ENCODE measurements around the gene DHH. TPM values are rescaled to one million over a fixed set of nuclear protein-coding genes. Genes with fewer than 3 reads are reported as not detected.
"Not testable (repeated sequence)": the region's sequence is repeated elsewhere in the genome, so short reads cannot be mapped to it uniquely, and the experiment has no call there.

The DHH gene
- polyA plus RNA-seq (ENCODE audit: insufficient read length in 3 of 3): under 1 TPM; 0.25 to 0.44 (median 0.33) TPM

DNA sequence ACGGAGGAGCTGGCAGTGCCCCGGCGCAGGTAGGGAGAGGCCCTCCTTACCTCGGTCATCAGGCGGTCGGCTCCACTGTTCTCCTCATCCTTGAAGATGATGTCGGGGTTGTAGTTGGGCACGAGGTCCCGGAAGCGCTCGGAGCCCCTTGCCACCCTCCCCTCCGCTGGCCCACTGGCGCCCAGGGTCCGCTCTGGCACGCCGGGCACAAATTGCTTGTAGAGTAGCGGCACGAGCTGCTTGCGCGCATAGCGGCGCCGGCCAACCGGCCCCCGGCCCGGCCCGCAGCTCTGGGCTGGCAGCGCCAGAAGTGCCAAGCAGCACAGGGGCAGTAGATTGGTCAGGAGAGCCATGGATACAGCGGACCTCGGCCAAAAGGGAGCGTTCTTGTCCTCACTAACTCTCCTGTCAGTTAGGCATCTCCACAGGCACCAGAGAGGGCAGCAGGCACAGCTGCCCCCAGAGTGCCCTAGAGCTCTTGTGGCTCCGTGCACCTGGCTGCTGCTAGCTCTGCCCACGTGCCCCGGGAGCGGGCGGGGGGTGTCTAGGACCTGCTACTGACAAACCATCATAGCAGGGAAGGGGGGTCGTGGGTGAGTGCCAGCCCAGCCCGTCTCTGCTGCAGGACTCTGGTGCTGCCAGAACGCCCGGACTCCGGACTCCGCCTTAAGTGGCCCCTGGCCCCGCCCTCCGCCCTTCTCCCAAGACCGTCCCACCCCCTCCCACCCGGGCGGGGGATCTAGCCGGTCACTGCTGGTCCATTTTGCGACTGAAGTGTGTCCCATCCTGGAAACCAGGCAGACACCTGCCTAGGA is at the start of gene DHH:
Gene DHH, minus strand, starts transcription at position 642 of the 815 bp plus-strand sequence. Its CDS starts 289 bp downstream, at position 353.
- DNase-seq (ENCODE audit: low read depth in 3 of 3, low spot score in 2 of 3): no peak

DNA sequence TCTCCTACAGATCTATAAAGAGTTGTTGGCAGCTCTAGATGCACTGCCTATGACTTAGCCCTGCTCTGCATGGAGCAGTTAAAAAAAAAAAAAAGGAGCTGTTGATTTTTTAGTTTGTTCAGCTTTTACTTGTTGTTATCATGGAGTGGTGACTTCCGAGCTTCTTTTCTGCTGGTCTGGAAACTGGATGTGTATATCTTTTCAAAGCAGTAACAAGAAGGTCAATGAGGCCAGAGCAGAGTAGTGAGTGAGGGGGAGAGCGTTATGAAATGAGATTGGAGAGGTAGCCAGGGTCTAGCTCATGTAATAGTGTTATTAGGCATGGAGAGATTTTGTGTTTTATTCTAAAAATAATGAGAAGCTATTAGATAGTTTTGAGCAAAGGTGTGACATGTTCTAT is 49.8 kb upstream of the DHH start:
- DNase-seq (ENCODE audit: low read depth in 3 of 3, low spot score in 2 of 3): no peak

DNA sequence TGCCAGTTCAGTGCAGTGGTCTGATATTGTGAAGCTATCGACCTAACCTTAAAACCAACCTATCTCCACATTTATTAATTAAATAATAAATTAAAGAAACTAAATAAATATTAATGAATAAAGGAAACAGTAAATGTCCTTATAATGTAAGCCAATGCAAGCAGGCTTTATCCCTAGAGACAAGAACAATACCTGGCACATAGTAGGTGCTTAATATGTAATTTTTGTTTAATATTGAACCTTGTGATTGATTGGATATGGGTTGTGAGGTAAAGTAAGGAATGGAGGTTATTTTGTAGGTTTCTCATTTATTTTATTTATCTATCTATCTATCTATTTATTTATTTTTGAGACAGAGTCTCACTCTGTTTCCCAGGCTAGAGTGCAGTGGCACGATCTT is 44.4 kb upstream of the DHH start:
- DNase-seq (ENCODE audit: low read depth in 3 of 3, low spot score in 2 of 3): no peak

DNA sequence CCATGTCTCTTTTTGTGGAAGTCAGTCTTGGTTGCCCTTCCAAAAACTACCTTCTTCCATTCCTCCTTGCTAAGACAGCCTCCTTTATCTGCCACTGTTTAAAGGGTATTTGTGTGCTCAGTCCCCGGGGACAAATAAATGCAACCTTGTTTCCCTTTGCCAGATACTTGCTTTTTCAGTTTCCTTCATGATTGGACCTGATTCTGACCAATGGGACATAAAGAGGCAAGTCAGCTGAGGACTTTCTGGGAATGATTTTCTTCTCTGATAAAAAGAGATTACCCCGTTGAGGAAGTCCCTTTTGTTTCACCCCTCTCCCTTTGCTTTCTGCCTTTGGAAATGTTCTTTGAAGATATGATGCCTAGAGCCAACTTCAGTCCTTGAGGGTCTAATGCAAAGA is 44.0 kb upstream of the DHH start:
- no peak for DNase-seq (ENCODE audit: low read depth in 3 of 3, low spot score in 2 of 3)

DNA sequence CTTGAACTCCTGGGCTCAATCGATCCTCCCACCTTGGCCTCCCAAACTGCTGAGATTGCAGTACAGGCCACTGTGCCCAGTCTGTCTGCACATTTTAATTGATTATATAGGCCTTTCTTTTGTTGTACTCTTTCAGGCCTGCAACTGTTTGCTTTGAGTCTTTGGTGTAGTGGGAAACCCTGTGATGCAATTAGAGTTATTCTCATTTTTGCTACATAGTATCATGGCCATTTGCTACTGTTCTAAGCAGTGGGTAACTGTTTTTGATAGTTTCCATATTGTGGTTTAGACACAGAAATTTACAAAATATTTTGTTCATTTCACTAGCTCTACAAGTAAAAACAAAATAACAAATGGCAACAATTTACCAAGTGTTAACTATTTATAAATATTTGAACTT is 42.9 kb upstream of the DHH start:
- no peak for DNase-seq (ENCODE audit: low read depth in 3 of 3, low spot score in 2 of 3)

DNA sequence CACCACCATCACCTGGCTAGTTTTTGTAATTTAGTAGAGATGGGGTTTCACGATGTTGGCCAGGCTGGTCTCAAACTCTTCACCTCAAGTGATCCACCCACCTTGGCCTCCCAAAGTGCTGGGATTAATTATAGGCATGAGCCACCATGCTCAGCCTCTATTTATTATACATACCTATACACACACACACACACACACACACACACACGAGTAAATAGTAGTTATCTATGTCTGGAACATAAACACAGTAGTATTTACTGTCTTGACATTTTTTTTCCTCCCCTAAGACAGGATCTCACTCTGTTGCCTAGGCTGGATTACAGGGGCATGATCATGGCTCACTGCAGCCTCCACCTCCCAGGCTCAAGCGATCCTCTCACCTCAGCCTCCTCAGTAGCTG is 42.4 kb upstream of the DHH start:
- DNase-seq (ENCODE audit: low read depth in 3 of 3, low spot score in 2 of 3): not testable (repeated sequence)

DNA sequence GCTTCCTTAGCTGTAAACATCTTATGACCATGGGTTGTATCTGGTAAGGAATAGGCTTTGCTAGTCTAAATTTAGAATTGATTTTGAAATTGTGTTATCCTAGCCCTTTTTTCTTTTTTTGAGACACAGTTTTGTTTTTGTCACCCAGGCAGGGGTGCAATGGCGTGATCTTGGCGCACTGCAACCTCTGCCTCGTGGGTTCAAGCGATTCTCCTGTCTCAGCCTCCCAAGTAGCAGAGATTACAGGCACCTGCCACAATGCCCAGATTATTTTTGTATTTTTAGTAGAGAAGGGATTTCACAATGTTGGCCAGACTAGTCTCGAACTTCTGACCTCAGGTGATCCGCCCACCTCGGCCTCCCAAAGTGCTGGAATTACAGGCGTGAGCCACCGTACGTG is 39.0 kb upstream of the DHH start:
- DNase-seq (ENCODE audit: low read depth in 3 of 3, low spot score in 2 of 3): no peak

DNA sequence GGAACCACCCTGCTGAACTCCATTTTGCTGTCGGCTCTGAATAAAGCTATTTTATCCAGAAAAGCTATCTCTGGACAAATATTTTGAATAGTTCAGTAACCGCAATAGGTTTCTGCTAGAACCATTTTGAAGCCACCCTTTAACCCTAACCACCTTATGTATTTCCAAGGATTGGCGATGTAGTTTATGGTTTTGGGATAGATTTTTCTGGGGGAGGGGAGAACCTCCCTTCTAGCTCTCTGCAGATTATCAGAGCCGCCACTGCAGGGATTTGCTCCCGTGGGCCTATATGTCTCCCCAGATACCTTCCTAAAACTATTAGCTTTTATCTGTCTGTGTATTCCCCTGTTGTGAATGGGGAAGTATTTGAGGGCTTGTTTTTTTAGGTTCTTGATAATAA is 38.4 kb upstream of the DHH start:
- DNase-seq (ENCODE audit: low read depth in 3 of 3, low spot score in 2 of 3): no peak

DNA sequence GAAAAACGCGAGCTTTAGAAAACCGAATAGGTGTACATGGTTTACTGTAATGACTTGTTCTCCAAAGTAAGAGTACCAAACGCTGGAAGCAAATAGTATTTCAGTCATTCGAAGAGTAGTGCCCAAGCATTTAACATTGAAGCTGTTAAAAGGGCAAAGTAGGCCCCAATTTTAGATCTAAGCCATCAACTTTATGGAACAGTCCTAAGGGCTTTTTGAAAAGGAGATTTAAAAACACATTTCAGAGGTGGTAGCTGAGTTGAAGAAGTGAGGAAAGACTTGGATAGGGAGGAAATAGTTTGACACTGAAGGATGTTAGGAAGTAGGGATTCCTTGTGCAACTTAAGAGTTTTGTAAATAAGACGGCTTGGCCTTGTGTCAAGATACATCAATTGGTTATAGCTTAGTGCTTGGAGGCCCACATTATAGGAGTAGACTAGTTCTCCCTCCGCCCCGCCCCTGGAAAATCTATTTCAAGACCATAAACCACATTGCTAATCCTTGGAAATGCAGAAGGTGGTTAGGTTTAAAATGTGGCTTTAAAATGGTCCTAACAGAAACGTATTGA is 37.4 kb upstream of the DHH start:
- peak in 1 of 3 donors; percentile 23 for DNase-seq (ENCODE audit: low read depth in 3 of 3, low spot score in 2 of 3)

DNA sequence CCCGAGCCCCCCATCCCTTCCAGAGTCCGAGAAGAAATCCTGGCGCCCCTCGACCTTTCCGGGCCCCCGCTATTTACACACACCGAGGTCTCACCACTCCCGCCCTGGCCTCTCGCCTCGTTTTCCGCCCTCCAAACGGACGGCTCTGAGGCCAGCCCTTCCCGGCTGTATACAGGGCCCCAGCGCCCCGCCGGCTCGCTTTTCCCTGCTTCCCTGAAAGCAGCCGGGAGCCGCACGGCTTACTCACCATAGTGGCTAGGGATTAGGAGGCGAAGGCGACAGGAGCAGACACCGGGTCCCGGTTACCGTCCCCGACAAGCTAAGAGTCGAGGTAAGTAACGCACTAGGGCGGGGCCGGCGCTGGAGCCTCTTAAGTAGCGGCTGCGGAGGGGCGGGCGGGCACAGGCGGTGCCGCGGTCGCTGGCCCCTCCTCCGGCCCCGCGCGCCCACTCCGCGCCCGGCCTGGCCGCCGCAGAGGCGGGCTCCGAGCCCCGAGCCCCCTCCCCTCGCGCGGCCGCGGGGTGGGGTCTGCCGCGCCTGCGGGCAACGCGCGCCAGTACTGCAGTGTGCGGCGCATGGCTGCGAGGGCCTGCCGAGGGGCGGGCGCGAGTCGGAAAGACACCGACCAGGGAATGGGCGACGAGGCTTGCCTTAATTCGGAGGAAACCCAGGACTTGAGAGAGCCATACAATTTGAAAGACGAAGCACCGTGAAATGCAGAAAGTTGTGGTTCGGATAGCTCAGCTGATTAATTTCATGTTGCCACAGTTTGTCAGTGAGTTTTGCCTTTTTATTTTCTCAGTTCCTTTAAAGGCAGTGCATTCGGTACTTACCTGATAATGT is 36.7 kb upstream of the DHH start, which contains the start of gene TUBA1B:
Gene TUBA1B, minus strand, starts transcription at position 345 of the 843 bp plus-strand sequence. Its CDS starts 95 bp downstream, at position 250.
- DNase-seq (ENCODE audit: low read depth in 3 of 3, low spot score in 2 of 3): peak; percentile 71 to 78 (median 75)

DNA sequence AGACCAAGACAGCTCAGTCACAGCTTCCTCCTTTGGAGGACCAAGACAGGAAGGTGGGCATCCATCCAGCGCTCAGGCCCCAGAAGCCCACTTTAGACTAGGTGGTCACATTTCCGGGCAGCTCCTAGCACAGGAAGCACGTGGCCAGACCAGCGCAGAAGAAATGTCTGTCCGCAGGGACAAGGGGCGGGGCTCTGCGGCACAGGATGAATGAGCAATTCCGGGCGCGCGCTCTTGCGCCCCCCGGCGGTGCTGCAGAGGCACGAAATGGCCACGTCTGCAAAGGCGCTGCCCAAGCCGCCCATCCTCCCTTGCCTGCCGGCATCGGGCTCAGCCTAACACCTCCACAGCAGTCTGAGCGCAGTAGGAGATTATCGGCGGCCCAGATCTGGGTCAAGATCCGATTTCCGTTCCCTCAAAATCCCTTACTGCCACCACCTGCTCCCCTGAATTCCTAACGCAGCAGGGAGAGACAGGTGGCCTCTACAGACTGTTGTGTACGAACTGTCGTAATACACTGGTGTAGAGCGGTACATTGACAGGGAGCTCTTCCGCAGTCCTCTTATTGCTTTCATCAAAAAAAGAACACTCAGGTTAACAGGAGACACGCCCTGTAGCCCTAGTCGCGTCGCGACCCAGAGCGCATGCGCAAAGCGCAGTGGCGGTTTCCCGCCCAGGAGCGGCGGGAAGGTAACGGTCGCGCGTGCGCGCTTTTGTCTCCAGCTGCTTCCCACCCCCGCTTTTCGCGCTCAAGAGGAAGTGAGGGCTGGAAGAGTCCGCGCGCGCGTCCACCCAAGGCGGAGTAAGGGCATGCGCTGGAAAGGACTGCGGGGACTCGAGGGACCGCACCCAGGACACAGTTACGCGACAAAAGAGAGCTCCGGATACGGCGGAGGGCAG is 35.8 kb upstream of the DHH start:
- DNase-seq (ENCODE audit: low read depth in 3 of 3, low spot score in 2 of 3): peak; percentile 83 to 85 (median 84)

DNA sequence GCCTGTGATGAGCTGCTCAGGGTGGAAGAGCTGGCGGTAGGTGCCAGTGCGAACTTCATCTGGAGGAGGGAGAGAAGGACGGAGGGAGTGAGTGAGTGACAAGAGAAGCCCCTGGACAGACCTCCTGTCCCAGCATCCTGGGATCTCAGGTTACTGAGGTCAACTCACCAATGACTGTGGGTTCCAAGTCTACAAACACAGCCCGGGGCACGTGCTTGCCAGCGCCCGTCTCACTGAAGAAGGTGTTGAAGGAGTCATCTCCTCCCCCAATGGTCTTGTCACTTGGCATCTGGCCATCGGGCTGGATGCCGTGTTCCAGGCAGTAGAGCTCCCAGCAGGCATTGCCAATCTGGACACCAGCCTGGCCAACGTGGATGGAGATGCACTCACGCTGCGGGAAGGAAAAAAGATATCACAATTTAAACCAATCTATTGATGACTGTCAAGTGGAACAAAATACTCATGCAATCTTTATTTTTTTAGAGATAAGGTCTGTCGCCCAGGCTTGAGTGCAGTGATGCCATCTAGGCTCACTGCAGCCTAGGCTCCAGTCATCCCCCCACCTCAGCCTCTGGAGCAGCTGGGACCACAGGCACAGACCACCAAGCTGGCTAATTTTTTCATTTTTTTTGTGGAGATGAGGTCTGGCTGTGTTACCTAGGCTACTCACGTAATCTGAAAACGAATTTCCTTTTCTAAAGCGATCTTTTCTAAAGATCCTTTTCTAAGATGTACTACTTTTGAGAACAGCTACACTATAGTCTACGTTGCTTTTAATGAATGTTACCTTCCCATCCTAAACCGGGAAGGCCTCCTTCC is 34.9 kb upstream of the DHH start:
- DNase-seq (ENCODE audit: low read depth in 3 of 3, low spot score in 2 of 3): no peak

DNA sequence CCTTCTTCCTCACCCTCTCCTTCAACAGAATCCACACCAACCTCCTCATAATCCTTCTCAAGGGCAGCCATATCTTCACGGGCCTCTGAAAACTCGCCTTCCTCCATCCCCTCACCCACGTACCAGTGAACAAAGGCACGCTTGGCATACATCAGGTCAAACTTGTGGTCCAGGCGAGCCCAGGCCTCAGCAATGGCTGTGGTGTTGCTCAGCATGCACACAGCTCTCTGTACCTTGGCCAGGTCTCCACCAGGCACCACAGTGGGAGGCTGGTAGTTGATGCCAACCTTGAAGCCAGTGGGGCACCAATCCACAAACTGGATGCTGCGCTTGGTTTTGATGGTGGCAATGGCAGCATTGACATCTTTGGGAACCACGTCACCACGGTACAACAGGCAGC is 33.4 kb upstream of the DHH start:
- not testable (repeated sequence) for DNase-seq (ENCODE audit: low read depth in 3 of 3, low spot score in 2 of 3)

DNA sequence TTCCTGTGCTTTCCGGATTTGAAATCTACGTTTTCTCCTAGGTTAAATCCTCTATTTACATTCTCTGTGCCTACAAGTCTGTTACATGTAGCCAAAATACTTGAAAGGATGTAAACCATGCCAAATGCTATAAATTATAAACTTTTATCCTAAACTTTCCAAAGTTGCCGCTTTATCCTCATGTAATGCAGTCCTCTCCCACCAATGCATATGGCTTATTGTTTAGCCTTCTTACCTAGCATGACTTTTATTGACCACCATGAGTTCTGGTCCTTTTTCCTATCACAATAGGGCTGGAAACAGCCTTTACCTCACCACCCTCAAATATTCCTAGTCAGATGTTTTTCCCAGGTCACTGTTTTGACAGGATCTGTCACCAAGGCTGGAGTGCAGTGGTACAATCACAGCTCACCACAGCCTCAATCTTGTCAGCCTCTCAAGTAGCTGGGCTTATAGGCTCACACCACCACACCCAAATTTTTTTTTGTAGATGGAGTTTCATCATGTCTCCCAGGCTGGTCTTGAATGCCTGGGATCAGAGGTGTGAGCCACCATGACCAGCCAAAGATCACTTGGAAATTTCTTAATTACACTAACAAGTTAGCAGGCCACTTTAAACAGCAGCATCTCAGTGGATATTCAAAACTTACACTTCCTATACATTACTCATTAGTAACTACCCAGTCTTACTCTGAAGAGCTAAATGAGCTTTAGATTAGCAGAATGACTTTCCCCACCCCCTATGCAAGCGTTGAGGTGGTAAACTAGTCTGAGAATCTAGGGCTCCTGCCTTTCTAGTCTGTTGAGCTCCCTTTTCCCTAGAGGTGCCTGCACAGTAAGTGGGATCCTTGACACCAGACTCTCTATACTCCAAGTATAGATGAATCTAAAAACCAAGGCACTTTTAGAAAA is 32.5 kb upstream of the DHH start:
- no peak for DNase-seq (ENCODE audit: low read depth in 3 of 3, low spot score in 2 of 3)

DNA sequence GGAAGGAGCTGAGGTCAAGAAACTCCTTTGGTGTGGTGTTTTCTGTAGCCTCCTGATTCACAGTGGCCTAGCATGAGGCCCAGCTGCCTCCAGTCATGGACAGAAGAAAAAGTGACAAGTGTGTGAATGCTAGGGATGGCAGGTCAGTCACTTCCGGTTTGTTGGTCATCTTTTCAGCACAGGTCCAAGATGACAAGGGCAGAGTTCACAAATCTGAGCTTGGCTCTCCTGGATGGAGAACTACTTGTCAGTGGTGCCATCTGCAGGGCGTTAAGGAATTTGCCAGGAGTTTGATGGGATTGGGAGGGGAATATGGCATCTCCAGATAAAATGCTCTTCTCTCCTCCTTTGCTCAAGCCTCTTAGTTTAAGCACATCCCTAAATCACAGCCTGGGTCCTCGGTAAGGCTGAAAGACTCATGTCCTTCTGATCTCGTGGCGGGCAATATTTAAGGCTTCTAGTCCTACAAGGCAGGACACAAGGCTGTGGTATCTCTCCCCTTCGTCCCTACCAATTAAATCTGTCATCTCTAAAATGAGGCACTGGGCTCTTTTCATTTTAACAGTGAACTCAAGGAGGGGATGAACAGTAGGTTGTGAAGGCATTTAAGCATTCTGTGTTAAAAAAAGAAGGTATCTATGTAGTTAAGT is 26.6 kb upstream of the DHH start:
- no peak for DNase-seq (ENCODE audit: low read depth in 3 of 3, low spot score in 2 of 3)

DNA sequence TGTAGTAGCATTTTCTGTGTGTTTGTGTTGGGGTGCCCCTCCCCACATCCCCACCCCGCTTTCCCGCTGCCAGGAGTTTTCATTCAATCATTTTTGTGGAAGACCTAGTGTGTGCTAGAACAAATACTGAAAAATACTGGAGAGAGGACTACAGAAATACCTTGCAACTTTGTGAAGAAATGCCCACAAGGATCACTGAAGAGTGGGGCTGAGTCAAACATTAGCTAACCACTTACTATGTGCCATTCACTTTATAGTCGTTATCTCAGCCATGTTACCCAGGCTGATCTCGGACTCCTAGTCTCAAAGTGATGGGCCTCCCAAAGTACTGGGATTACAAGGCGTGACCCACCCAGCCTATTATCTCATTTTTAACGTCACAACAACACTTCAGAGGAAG is 16.6 kb upstream of the DHH start:
- DNase-seq (ENCODE audit: low read depth in 3 of 3, low spot score in 2 of 3): no peak

DNA sequence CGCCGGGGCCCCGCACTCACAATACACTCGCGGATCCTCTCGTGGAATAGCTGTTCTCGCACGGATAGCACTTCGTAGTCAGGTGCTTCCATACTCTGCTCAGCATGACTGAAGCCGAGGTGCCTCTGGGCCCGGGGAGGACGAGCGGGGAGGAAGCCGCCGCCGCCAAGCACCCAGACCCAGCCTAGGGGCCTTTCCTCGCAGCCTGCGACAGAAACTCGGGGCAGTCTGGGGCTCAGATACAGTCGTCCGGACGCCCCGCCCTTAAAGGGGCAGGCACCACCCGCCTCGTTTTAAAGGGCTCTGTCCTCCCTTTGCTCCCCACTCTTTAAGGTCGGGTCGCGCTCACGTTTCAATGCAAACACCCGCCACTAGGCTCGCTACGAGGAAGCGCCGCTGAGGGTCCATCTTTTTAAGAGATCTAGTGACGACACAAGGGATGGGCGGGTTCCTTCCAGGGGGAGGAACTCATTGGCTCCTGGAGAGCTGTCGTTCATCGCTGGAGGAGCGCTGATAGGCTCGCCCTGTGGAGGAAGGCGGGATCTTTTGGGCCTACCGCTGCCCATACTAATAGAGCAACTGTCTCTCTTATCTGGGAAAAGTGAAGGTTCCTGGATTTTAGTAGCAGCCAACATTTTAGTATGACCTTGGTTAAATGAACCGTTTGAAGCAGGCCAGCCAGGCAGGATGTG is 16.0 kb upstream of the DHH start, which contains the start of gene LMBR1L:
Gene LMBR1L, minus strand, starts transcription at position 384 of the 692 bp plus-strand sequence. Its CDS starts 292 bp downstream, at position 92.
- DNase-seq (ENCODE audit: low read depth in 3 of 3, low spot score in 2 of 3): peak; percentile 95 to 96 (median 96)
